SK-N-MC (cell line): ENCODE results near the gene PAX1.

Experiments used
- DNase-seq: peaks from one replicate; pipeline ENCODE4 v3.0.0-alpha.2; 2011; ENCODE audit warnings: low read depth, low spot score
- H3K27ac ChIP-seq: fragments of 200-600 bp; sonication (generic); 2 replicates; pipeline ENCODE4 v1.5.1; 2016; ENCODE audit warnings: mixed run types
- H3K36me3 ChIP-seq: fragments of 200-600 bp; sonication (generic); 2 replicates; pipeline ENCODE4 v1.6.1; 2017; ENCODE audit warnings: antibody characterized with exemption, low read length, mixed read lengths; ENCODE audit not compliant: insufficient read depth
- H3K4me3 ChIP-seq: fragments of 200-600 bp; sonication (generic); 2 replicates; pipeline ENCODE4 v1.5.1; 2016
- H3K9ac ChIP-seq: fragments of 200-600 bp; sonication (generic); 2 replicates; pipeline ENCODE4 v1.8.0; 2017; ENCODE audit warnings: mixed run types, mixed read lengths; ENCODE audit not compliant: insufficient read length
- H3K9me3 ChIP-seq: fragments of 200-600 bp; sonication (generic); 2 replicates; pipeline ENCODE4 v1.6.1; 2017; ENCODE audit warnings: low read depth, mild to moderate bottlenecking, antibody characterized with exemption, low read length, moderate library complexity, mixed read lengths
- EZH2 ChIP-seq: fragments of 200-600 bp; sonication (generic); IDR thresholded peaks from one replicate; pipeline ENCODE4 v1.6.1; 2017; ENCODE audit warnings: antibody characterized with exemption
- FOXP2 ChIP-seq: optimal IDR thresholded peaks from 2 replicates; pipeline ENCODE3; 2011; ENCODE audit warnings: mild to moderate bottlenecking, moderate library complexity; ENCODE audit not compliant: insufficient read depth; ENCODE audit errors: extremely low read length, control extremely low read depth
- POLR2AphosphoS5 ChIP-seq: IDR thresholded peaks from 2 replicates; pipeline ENCODE4 v1.6.1; 2012; ENCODE audit warnings: mild to moderate bottlenecking, low read depth, low read length, borderline replicate concordance

PAX1 gene

DNA sequence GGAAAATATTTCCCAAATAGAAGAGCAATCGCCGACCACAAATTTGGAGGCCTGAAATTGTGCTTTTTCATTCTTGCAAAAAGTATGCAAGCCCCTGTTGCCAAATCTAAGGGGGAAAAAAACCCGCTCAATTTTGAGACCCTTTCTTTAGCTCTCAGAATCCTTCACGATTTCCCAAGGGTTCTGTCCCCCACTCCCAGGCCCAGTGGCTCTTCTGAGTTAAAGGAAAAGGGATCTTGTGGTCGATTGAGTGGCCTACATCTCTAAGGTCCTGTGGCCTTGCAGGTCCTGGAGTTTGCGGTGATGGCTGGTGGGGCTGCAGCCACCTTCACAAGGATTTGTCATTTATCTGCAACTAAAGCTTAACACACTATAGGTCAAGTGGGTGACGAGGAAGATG lies 1.8 kb downstream of the PAX1 start:
- Histone ChIP-seq H3K4me3 (no peak overlapping the region), H3K9me3 (no peaks in the 10 kb centered on the region), H3K36me3 (no peaks in the 10 kb centered on the region), H3K27ac (no peak overlapping the region), H3K9ac (no peak overlapping the region)
- no peak for TF ChIP-seq POLR2AphosphoS5
- no peak for TF ChIP-seq EZH2
- no peak for TF ChIP-seq FOXP2
- no peak for DNase-seq

DNA sequence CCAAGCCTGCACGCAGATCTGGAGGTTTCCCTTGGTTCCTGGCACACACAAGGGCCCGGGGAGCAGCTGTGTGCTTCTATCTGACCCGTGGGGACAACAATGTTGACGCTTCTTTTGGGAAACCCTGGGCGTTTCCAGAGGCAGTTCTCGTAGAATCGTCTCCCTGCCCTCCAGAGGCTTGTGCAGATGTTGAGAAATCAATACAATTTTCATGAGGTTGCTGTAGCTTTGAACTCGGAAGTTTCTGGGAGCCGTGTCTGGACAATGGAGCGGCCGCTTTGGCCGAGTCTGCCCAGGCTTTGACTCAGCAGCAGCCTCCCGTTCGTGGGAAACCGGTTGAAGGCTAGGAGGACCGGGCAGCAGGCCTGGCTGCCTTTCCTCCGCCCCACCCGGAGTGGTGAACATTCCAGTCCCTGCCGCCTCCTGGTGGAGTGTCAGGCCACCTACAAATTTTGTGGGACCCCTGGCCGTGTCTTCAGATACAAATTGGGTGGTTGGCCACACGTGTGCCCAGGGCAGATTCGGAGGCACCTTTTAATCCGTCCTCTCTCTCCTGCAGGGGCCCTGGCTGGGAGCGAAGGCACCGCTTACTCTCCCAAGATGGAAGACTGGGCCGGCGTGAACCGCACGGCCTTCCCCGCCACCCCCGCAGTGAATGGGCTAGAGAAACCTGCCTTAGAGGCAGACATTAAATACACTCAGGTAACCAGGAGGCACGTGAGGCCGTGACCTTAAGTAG lies 2.7 kb downstream of the PAX1 start:
- no peaks in the 10 kb centered on the region for H3K9me3 ChIP-seq
- DNase-seq, result no peak
- TF ChIP-seq EZH2, result no peak
- no peak for TF ChIP-seq FOXP2
- no peak for TF ChIP-seq POLR2AphosphoS5

DNA sequence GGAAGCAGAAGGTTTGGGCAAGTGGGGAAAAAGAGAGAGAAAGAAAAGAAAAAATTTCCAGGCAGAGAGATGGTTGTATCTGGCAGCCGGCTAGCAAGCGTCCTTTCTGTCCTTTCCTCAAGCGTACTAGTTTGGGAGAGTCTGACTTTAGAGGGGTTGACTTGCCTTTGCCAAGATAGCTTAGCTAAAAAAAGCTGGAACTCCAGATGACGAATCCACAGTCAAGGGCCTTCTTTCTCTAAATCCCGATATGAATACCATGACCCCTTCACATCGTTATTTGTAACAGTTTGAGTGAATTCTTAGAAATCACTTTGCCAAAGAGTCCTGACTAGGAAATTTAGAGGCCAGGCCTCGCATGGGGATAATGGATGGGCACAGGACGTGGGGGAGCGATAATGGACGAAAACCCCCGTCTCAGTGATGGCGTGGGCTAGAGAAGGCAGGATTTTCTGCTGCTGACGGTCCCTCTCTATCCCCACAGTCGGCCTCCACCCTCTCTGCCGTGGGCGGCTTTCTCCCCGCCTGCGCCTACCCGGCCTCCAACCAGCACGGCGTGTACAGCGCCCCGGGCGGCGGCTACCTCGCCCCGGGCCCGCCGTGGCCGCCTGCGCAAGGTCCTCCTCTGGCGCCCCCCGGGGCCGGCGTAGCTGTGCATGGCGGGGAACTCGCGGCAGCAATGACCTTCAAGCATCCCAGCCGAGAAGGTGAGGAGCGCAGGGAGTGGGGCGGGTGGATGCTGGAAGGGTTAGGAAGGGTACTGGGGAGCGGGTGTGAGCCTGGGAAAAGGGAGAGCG lies 3.5 kb downstream of the PAX1 start:
- TF ChIP-seq FOXP2 (no peak), POLR2AphosphoS5 (no peak), EZH2 (no peak)
- Histone ChIP-seq H3K27ac (no peak overlapping the region), H3K9me3 (no peaks in the 10 kb centered on the region), H3K4me3 (no peak overlapping the region), H3K9ac (no peak overlapping the region), H3K36me3 (no peaks in the 10 kb centered on the region)
- no peak for DNase-seq

More for the DNA sequence above, 2.7 kb downstream of the PAX1 start:
- no peaks in the 10 kb centered on the region for H3K36me3 ChIP-seq
- H3K9ac ChIP-seq, result no peak overlapping the region
- no peak overlapping the region for H3K27ac ChIP-seq
- no peak overlapping the region for H3K4me3 ChIP-seq

DNA sequence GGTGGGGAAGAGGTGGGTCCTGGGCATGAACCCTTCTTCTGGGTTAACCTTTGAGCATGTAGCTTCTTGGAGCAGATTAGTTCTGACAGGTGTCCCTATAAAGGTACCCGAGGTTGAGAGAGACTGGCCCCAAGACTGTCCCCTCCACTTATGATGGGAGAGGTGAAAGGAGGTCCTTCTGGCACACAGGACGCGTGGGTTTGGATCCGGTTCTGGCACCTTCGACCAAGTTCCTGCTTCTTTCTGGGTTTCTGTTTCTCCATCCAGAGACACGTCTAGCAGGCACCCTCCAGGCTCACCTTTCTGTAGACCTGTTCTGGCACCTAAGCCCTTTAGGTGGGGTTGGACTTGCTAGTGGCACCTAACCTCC lies 4.1 kb downstream of the PAX1 start:
- TF ChIP-seq EZH2, result no peak
- TF ChIP-seq POLR2AphosphoS5, result no peak
- no peak for TF ChIP-seq FOXP2
- H3K27ac ChIP-seq, result no peak overlapping the region
- no peaks in the 10 kb centered on the region for H3K36me3 ChIP-seq
- no peak for DNase-seq
- H3K4me3 ChIP-seq, result no peak overlapping the region
- H3K9me3 ChIP-seq, result no peaks in the 10 kb centered on the region
- H3K9ac ChIP-seq, result no peak overlapping the region

DNA sequence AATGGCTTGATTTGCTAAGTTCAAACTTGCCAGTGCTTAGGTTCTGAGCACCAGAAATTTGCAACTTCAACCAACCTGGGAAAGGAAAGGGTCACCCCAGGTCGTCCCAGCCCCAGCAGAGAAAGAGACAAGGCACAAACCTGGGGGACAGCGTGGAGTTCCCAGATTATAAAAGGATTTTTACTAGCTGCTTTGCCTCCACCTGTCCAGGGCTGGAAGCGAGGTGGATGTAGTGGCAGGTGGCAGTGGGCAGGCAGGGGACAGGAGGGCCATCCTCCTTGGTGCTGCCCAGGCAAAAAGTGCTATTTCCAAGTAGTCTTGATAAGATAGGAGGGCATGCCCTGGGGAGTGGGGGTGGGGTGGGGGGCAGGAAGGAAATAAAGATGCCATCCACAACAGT lies 4.9 kb downstream of the PAX1 start:
- TF ChIP-seq POLR2AphosphoS5 (no peak), FOXP2 (no peak), EZH2 (no peak)
- H3K27ac ChIP-seq, result no peak overlapping the region
- no peak overlapping the region for H3K9ac ChIP-seq
- H3K36me3 ChIP-seq, result no peaks in the 10 kb centered on the region
- no peaks in the 10 kb centered on the region for H3K9me3 ChIP-seq
- no peak overlapping the region for H3K4me3 ChIP-seq
- DNase-seq, result no peak

DNA sequence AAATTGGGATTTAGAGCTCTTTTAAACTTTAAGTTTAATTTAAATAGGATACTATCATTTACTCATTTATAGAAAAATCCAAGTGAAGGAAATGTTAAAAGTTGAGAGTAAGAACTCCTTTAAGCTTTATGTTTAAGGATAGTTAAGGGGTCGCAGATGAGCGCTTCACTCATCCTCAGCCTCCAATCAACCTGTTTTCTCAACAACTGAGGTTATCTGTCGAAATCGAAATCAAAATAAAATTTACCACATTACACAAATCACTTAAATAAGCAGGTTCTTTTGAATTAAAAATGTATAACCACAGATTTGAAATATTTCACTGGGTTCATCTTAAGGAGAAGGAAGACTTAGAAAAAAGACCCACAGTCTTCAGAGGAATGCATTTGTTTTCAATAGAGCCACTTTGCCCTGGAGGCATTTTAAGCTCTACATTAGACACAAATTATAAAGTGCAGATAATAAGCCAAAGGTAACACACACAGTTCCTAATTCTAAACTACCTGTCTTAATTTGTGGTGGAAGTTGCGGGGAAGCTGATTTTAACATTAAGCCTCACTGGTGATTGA lies 5.5 kb downstream of the PAX1 start:
- H3K9ac ChIP-seq, result no peak overlapping the region
- no peak overlapping the region for H3K27ac ChIP-seq
- H3K36me3 ChIP-seq, result no peaks in the 10 kb centered on the region
- no peak overlapping the region for H3K4me3 ChIP-seq
- TF ChIP-seq FOXP2 (no peak), EZH2 (no peak), POLR2AphosphoS5 (no peak)
- no peaks in the 10 kb centered on the region for H3K9me3 ChIP-seq
- DNase-seq, result no peak

DNA sequence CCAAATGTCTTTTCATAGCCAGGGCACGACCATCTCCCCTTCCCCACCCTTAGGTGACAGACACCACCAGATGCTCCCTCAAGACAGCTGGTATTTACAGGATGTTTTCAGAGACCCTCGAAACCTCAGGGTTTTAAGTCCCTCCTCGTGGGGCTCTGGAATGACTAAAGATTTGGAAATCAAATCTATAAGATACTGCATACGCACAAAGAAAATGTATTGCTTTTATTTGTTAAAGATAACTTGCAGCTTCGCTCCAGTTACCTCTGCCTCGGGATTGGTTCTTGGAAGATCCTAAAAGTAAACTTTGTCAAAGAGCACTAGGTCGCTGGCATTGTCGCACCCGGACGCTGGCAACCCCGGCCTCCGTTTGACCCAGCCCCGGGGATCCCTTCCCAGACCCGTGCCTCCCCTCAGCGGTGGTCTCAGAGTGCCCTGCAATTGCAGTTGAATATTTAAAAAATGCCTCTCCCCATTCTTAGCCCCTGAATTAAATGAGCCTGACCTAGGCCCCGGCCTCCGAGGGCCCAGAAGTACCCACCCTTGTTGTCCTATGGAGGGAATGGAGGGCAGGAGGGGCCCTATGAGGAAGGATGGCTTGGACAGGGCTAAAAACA lies 7.1 kb downstream of the PAX1 start:
- H3K27ac ChIP-seq, result no peak overlapping the region
- H3K9me3 ChIP-seq, result no peaks in the 10 kb centered on the region
- no peak overlapping the region for H3K4me3 ChIP-seq
- no peaks in the 10 kb centered on the region for H3K36me3 ChIP-seq
- DNase-seq, result no peak
- H3K9ac ChIP-seq, result no peak overlapping the region
- TF ChIP-seq FOXP2, result no peak
- no peak for TF ChIP-seq POLR2AphosphoS5
- no peak for TF ChIP-seq EZH2

DNA sequence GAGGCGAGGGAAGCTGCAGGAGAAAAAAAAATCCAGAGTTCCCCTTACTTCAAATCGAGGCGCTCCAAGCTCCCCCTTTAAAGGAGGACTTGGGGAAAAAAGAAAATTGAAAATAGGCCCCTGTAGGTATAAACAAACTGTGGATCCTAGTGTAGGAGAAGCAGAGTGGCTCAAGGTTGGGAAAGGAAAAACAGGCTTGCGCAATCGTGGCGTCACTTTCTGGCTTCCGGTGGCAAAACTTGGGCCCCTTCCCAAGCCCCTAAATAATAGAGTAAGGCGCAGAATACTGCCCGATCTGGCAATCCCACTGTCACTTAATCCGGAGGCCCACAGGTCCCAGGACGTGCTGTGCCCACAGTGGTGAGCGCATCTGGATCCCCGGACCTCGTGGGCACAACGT lies 8.0 kb downstream of the PAX1 start:
- no peaks in the 10 kb centered on the region for H3K9me3 ChIP-seq
- no peak overlapping the region for H3K9ac ChIP-seq
- no peak overlapping the region for H3K27ac ChIP-seq
- TF ChIP-seq FOXP2, result no peak
- no peak for TF ChIP-seq POLR2AphosphoS5
- TF ChIP-seq EZH2, result no peak
- H3K36me3 ChIP-seq, result no peaks in the 10 kb centered on the region
- H3K4me3 ChIP-seq, result no peak overlapping the region
- no peak for DNase-seq

DNA sequence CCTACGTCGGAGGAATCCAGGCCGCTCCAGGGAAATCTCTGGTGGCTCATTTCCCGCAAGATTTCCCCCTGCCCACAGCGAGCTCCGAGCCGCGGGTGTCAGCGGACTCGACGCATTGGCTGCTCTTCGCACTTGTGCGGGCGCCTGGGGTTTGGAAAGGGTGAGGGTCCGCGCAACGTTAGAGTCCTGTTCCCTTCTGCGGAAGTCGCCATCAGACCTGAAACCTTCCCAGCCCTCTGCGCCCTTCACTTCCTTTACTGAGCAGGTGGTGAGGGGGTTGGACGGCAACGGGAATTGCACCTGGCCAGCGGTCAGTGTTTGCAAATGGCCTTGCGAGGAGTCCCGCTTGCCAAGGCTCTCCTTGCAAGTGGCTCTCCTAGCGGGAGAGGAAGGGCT lies 8.4 kb downstream of the PAX1 start:
- H3K9me3 ChIP-seq, result no peaks in the 10 kb centered on the region
- no peak for DNase-seq
- no peaks in the 10 kb centered on the region for H3K36me3 ChIP-seq
- no peak overlapping the region for H3K4me3 ChIP-seq
- no peak overlapping the region for H3K9ac ChIP-seq
- TF ChIP-seq FOXP2 (no peak), EZH2 (no peak), POLR2AphosphoS5 (no peak)
- H3K27ac ChIP-seq, result no peak overlapping the region
